HUES48 (cell line): ENCODE results near the gene CNTN6.

Experiments
- H3K27ac ChIP-seq: one replicate; pipeline ENCODE4 v1.7.0; 2013; ENCODE audit warnings: low read depth, low read length, inconsistent platforms
- H3K27me3 ChIP-seq: 2 replicates; pipeline ENCODE4 v1.6.1; 2013; ENCODE audit warnings: mild to moderate bottlenecking, low read length; ENCODE audit not compliant: control insufficient read depth, insufficient read depth
- H3K36me3 ChIP-seq: 2 replicates; pipeline ENCODE4 v1.6.1; 2013; ENCODE audit warnings: low read length; ENCODE audit not compliant: control insufficient read depth, insufficient read depth
- H3K4me1 ChIP-seq: 2 replicates; pipeline ENCODE4 v1.6.1; 2013; ENCODE audit warnings: mild to moderate bottlenecking, low read length; ENCODE audit not compliant: control insufficient read depth, insufficient read depth
- H3K4me3 ChIP-seq: 2 replicates; pipeline ENCODE4 v1.5.1; 2013; ENCODE audit warnings: mild to moderate bottlenecking, low read depth, low read length
- H3K9ac ChIP-seq: 2 replicates; pipeline ENCODE4 v1.6.1; 2013; ENCODE audit warnings: mild to moderate bottlenecking, low read depth, low read length, moderate library complexity
- H3K9me3 ChIP-seq: 2 replicates; pipeline ENCODE4 v1.6.1; 2013; ENCODE audit warnings: low read length; ENCODE audit not compliant: control insufficient read depth, insufficient read depth

The CNTN6 gene

DNA sequence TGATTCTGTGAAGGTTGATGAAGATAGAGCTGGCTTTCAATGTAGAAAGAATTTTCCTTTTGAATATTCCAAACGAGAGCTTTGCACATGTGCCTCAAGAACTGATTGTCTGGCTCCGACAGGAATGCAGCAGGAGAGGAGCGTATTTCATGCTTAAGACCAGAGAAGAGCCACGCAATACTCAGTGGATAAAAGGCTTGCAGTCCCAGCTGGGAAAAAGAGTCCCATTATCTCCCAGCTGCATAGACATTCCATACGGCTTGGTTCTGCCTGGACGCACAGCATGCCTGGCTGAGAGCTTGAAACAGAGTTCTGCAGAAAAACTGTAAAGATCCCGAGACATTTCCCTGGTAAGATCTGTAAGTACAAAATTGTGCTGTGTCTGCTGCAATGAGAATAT, at the start of gene CNTN6:
CNTN6 (plus strand) TSS at position 254 of the 400 bp plus-strand sequence. CDS start 54,985 bp downstream, outside the sequence.
- H3K9ac ChIP-seq: no peak within 1 kb of the TSS
- no peaks in the 10 kb centered on the region for H3K36me3 ChIP-seq
- no peaks in the 10 kb centered on the region for H3K27me3 ChIP-seq
- H3K4me3 ChIP-seq: no peak within 1 kb of the TSS
- no peak within 1 kb of the TSS for H3K27ac ChIP-seq
- H3K4me1 ChIP-seq: peaks cover 17% of the 10 kb centered on the region; the same call in 1 of the 2 replicates
- H3K9me3 ChIP-seq: no peaks in the 10 kb centered on the region

DNA sequence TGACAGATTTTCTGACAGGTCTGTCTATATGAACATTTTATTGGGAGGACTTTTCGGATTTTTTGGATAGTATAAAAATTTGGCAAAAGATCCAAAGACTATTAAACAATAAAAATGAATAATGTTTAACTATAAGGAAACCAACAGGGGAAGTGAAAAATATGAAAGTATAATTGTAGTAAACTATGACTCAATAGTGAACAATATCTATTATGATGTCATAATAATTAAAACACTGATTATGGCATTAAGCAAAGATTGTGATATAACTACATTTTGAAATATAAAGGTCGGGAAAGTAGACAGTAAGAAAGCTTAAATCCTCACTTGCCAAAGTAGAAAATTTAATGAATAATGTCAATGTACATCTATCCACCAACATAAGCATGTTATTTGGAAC, 44.3 kb upstream of the CNTN6 start:
- no peaks in the 10 kb centered on the region for H3K36me3 ChIP-seq
- no peaks in the 10 kb centered on the region for H3K9me3 ChIP-seq
- H3K27ac ChIP-seq: no peak overlapping the region
- H3K9ac ChIP-seq: no peak overlapping the region
- H3K4me3 ChIP-seq: no peak overlapping the region
- H3K4me1 ChIP-seq: no peaks in the 10 kb centered on the region
- H3K27me3 ChIP-seq: no peaks in the 10 kb centered on the region

- H3K36me3 ChIP-seq: no peaks in the 10 kb centered on the region
These were observed 37.0 kb upstream of the CNTN6 start for GRCh38 chr3:1055870-1056269.

GRCh38 chr3:1056744-1057143, 36.1 kb upstream of the CNTN6 start:
- H3K9me3 ChIP-seq: no peaks in the 10 kb centered on the region
- no peak overlapping the region for H3K27ac ChIP-seq
- no peaks in the 10 kb centered on the region for H3K27me3 ChIP-seq
- H3K4me1 ChIP-seq: no peaks in the 10 kb centered on the region
- H3K9ac ChIP-seq: no peak overlapping the region
- no peaks in the 10 kb centered on the region for H3K36me3 ChIP-seq
- no peak overlapping the region for H3K4me3 ChIP-seq

More at GRCh38 chr3:1055870-1056269, 37.0 kb upstream of the CNTN6 start:
- no peaks in the 10 kb centered on the region for H3K27me3 ChIP-seq
- H3K4me1 ChIP-seq: no peaks in the 10 kb centered on the region
- H3K27ac ChIP-seq: no peak overlapping the region
- H3K9ac ChIP-seq: no peak overlapping the region
- H3K9me3 ChIP-seq: no peaks in the 10 kb centered on the region
- no peak overlapping the region for H3K4me3 ChIP-seq

GRCh38 chr3:1057436-1057835, 35.4 kb upstream of the CNTN6 start:
- Histone ChIP-seq H3K27me3 (no peaks in the 10 kb centered on the region), H3K9me3 (no peaks in the 10 kb centered on the region), H3K9ac (no peak overlapping the region), H3K4me3 (no peak overlapping the region), H3K36me3 (no peaks in the 10 kb centered on the region), H3K4me1 (no peaks in the 10 kb centered on the region), H3K27ac (no peak overlapping the region)

DNA sequence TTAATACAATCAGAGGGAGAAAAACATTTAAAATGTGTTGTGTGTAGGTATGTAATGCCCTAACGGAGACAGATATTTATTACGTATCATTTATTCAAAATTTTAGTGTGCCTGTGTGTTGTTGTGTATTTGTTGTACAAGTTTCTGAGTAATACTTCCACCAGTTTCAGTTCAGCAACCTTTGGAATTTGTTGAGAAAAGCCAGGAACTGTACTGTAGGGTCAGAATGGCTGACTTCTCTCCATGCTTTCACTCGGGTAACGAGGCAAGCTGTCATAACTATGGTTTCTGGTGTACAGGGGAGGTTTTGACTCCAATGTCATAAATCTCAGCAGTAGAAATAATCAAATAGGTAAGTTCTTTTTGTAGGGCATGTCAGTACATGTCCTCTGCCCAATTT, 23.8 kb upstream of the CNTN6 start:
- Histone ChIP-seq H3K4me3 (no peak overlapping the region), H3K27me3 (no peaks in the 10 kb centered on the region), H3K9ac (no peak overlapping the region), H3K27ac (no peak overlapping the region), H3K9me3 (no peaks in the 10 kb centered on the region), H3K36me3 (no peaks in the 10 kb centered on the region), H3K4me1 (no peaks in the 10 kb centered on the region)

DNA sequence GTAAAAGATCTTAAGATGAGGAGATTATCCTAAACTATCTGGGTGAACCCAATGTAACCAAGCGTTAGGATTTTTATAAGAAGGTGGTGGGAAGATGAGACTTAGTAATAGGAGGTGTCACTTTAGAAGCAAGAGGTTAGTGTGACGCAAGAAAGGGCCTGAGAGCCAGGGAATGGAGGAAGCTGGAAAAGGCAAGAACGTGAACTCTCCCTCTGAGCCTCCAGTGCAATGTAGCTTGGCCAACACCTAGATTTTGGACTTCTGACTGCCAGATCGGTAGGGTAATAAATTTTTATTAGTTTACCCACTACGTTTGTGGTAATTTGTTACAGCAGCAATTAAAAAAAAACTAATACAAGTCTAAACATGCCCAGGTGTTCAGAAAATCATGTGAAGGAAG, 20.8 kb upstream of the CNTN6 start:
- no peaks in the 10 kb centered on the region for H3K27me3 ChIP-seq
- H3K27ac ChIP-seq: no peak overlapping the region
- no peak overlapping the region for H3K9ac ChIP-seq
- H3K4me1 ChIP-seq: no peaks in the 10 kb centered on the region
- H3K9me3 ChIP-seq: no peaks in the 10 kb centered on the region
- no peaks in the 10 kb centered on the region for H3K36me3 ChIP-seq
- H3K4me3 ChIP-seq: no peak overlapping the region

DNA sequence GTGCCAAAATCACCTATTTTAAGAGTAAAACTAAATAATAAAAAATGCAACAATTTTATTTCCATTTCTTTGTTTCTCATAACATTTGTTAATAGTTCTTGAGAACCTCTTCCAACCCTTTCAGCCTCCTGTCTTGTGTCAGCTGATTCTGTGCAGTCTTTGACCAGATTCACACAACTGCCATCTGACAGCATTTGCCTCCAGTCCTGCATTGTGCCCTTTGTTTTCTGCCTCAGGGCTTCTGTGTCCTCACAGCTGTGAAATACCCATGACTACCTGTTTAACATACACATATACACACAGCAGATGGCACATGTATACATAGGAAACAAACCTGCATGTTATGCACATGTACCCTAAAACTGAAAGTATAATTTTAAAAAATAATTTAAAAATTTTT, 13.2 kb upstream of the CNTN6 start:
- Histone ChIP-seq H3K9ac (no peak overlapping the region), H3K4me3 (no peak overlapping the region), H3K4me1 (no peaks in the 10 kb centered on the region), H3K27ac (no peak overlapping the region), H3K27me3 (no peaks in the 10 kb centered on the region), H3K9me3 (no peaks in the 10 kb centered on the region), H3K36me3 (no peaks in the 10 kb centered on the region)

DNA sequence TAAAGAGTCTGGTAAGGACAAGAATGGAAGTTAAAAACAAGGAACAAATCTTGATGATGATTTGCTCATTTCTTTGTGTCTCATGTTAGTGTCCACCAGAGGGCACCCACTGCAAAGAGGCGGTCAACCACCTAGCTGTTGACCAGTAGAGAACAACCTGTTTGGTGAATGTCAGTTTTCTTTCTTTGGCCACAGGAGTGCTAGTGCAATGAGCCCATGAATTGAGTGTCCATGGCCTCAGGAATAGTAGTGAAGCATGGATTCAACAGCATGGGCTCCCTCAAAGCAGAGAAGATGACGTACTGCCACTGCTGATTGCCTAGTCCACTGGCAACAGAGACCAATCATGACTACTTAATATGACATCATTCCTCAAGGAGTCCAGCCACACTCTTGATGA, 10.7 kb upstream of the CNTN6 start:
- Histone ChIP-seq H3K27me3 (no peaks in the 10 kb centered on the region), H3K9ac (no peak overlapping the region), H3K4me1 (no peaks in the 10 kb centered on the region), H3K9me3 (no peaks in the 10 kb centered on the region), H3K27ac (no peak overlapping the region), H3K36me3 (no peaks in the 10 kb centered on the region), H3K4me3 (no peak overlapping the region)

GRCh38 chr3:1087066-1087560, 5.7 kb upstream of the CNTN6 start:
- Histone ChIP-seq H3K27ac (no peak overlapping the region), H3K36me3 (no peaks in the 10 kb centered on the region), H3K4me3 (no peak overlapping the region), H3K27me3 (no peaks in the 10 kb centered on the region), H3K9ac (no peak overlapping the region), H3K4me1 (peaks cover under 1% of the 10 kb centered on the region; the same call in 1 of the 2 replicates), H3K9me3 (no peaks in the 10 kb centered on the region)

- H3K27me3 ChIP-seq: no peaks in the 10 kb centered on the region
- H3K4me1 ChIP-seq: peaks cover 15% of the 10 kb centered on the region; the same call in 1 of the 2 replicates
- H3K4me3 ChIP-seq: no peak overlapping the region
- no peaks in the 10 kb centered on the region for H3K36me3 ChIP-seq
- no peaks in the 10 kb centered on the region for H3K9me3 ChIP-seq
- H3K9ac ChIP-seq: no peak overlapping the region
- H3K27ac ChIP-seq: no peak overlapping the region
These were observed 4.3 kb upstream of the CNTN6 start for GRCh38 chr3:1088503-1088902.

GRCh38 chr3:1091286-1091685, 1.5 kb upstream of the CNTN6 start:
- no peak overlapping the region for H3K9ac ChIP-seq
- H3K4me1 ChIP-seq: peaks cover 17% of the 10 kb centered on the region; the same call in 1 of the 2 replicates
- no peak overlapping the region for H3K27ac ChIP-seq
- H3K9me3 ChIP-seq: no peaks in the 10 kb centered on the region
- no peaks in the 10 kb centered on the region for H3K36me3 ChIP-seq
- H3K27me3 ChIP-seq: no peaks in the 10 kb centered on the region
- no peak overlapping the region for H3K4me3 ChIP-seq
